Measurements from ENCODE around the gene CALR3. TPM values are rescaled to one million over a fixed set of nuclear protein-coding genes. Genes with fewer than 3 reads are reported as not detected.
A peak's percentile ranks its signal among the peaks of the same experiment; 100 is the strongest.

CALR3 gene
- total and polyA plus RNA-seq, 2 of the 8 experiments (the other 6 are each of a cell fraction or from before 2014, with no cell fraction given) = 0.11 to 0.32 TPM

DNA sequence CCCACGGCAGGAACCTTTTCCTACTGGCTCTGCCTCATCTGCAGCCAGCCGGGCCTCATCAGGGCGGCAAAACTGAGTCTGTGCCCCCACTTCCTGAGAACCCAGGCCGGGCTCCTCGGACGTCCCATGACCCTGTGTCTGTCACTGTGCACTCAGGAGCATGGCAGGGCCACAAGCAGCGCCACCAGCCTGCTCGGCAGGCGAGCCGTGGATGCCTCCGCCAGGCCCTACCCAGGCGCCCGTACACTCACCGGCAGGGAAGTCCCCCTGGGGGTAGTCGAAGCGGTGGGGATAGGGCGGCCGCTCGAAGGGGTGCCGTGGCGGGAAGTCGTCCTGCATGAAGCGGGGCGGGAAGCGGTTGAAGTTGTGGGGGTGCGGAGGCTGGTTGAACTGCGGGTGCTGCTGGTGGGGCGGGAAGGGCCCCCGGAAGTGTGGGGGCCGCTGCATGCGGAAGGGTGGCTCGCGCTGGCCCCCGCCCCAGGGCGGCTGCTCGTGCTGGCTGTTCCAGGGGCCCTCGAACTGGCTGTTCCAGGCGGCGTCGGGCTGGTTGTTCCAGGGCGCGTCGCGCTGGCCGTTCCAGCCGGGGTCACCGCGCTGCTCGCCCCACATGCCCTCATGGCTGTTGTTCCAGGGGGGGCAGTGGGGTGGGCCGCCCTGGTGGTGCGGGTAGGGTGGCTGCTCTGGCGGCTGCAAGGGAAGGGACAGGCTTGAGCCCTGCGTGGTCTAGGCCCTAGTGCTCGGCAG is 29.2 kb upstream of the CALR3 start:
- no peak overlapping the region for H2BK20ac ChIP-seq (ENCODE audit: low read length)
- H3K4ac ChIP-seq (replicated peaks; ENCODE audit: insufficient read length, low read depth, low read length) = no peak overlapping the region
- peaks cover 36 to 88% (median 75%) of the 10 kb centered on the region in 4 experiments for H3K36me3 ChIP-seq (ENCODE audit: control insufficient read depth in 2 of 4, insufficient read depth in 4 of 4, low read length in 3 of 4)
- H2BK5ac ChIP-seq (ENCODE audit: low read depth, low read length) = no peak overlapping the region; the same call in 1 of the 2 replicates
- H2BK15ac ChIP-seq (ENCODE audit: low read length) = no peak overlapping the region
- H3K4me2 ChIP-seq (ENCODE audit: insufficient read depth in 1 of 2, low read depth in 2 of 2, low read length in 2 of 2) = no peak overlapping the region
- no peak overlapping the region for H3K4me3 ChIP-seq (ENCODE audit: extremely low read depth in 1 of 4, insufficient read depth in 2 of 4, low read depth in 3 of 4, low read length in 4 of 4)
- H3K79me1 ChIP-seq (ENCODE audit: low read depth, low read length) = no peaks in the 10 kb centered on the region
- no peak overlapping the region for H2AK5ac ChIP-seq (ENCODE audit: low read depth, low read length)
- 97% methylated on average over 15 of the region's 54 CpGs; no CpG with 5 or more reads in 1 of the 2 experiments for WGBS, 2 experiments (ENCODE audit: extremely low coverage in 1 of 2, insufficient coverage in 1 of 2, insufficient read length in 1 of 2, insufficient replicate concordance in 2 of 2, low coverage in 1 of 2, low lambda C conversion rate in 2 of 2, missing lambda C conversion rate in 1 of 2)
- no peaks in the 10 kb centered on the region for H3K27me3 ChIP-seq (replicated peaks in 1 of 4; ENCODE audit: control insufficient read depth in 3 of 4, extremely low read depth in 1 of 4, insufficient read depth in 3 of 4, low read length in 3 of 4)
- ChIA-PET POLR2A (ENCODE audit: partially characterized antibody) (no interaction called here), CTCF (ENCODE audit: partially characterized antibody) (no interaction called here)
- no peaks in the 10 kb centered on the region for H3K9me3 ChIP-seq (ENCODE audit: insufficient read depth in 2 of 2, low read depth in 1 of 2, low read length in 1 of 2)
- no peak overlapping the region for H2AFZ ChIP-seq (ENCODE audit: low read length)
- H4K91ac ChIP-seq (replicated peaks; ENCODE audit: insufficient read length, low read length) = no peak overlapping the region
- no peak overlapping the region for H2BK120ac ChIP-seq (replicated peaks; ENCODE audit: low read depth, low read length)
- 0 out of 2 replicates have a peak overlapping the region, but pooled peaks have one; percentile 25 for H4K8ac ChIP-seq (ENCODE audit: extremely low read depth, insufficient read depth, low read length)
- H3K4me1 ChIP-seq (replicated peaks in 1 of 4; ENCODE audit: control insufficient read depth in 3 of 4, insufficient read depth in 4 of 4, low read length in 3 of 4) = no peaks in the 10 kb centered on the region
- H4K5ac ChIP-seq (ENCODE audit: insufficient read length, low read depth, low read length) = no peak overlapping the region
- H2BK12ac ChIP-seq (ENCODE audit: low read depth, low read length) = no peak overlapping the region
- no peak for DNase-seq (ENCODE audit: low read depth in 1 of 2, low spot score in 2 of 2)
- FAIRE-seq = no peak
- H3K18ac ChIP-seq (ENCODE audit: extremely low read depth, low read length) = no peak overlapping the region
- H3K79me2 ChIP-seq (ENCODE audit: control insufficient read depth in 1 of 2, insufficient read depth in 2 of 2, low read length in 2 of 2) = no peaks in the 10 kb centered on the region
- H3K9ac ChIP-seq (replicated peaks in 1 of 4; ENCODE audit: extremely low read depth in 1 of 4, low read depth in 3 of 4, low read length in 3 of 4) = no peak overlapping the region
- no peak overlapping the region for H3K23ac ChIP-seq (ENCODE audit: insufficient read length)
- H3K14ac ChIP-seq (ENCODE audit: insufficient read length) = no peak overlapping the region
- H3K56ac ChIP-seq (replicated peaks; ENCODE audit: insufficient read length, low read depth, low read length) = no peak overlapping the region
- peaks cover 2 to 28% of the 10 kb centered on the region in 2 experiments for H4K20me1 ChIP-seq (replicated peaks in 1 of 2; ENCODE audit: control insufficient read depth in 1 of 2, insufficient read depth in 2 of 2, low read length in 2 of 2)
- H3K27ac ChIP-seq (ENCODE audit: low read depth, low read length) = no peak overlapping the region
- H3K23me2 ChIP-seq (ENCODE audit: low read depth, low read length) = no peaks in the 10 kb centered on the region
- TF ChIP-seq, protein P1, sequence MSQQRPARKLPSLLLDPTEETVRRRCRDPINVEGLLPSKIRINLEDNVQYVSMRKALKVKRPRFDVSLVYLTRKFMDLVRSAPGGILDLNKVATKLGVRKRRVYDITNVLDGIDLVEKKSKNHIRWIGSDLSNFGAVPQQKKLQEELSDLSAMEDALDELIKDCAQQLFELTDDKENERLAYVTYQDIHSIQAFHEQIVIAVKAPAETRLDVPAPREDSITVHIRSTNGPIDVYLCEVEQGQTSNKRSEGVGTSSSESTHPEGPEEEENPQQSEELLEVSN (IDR thresholded peaks at IDR 0.05) = no peak
- no peak for TF ChIP-seq GABPA (IDR thresholded peaks at IDR 0.05; ENCODE audit: borderline replicate concordance, insufficient read depth, low read length)
- TF ChIP-seq RNF2 (IDR thresholded peaks at IDR 0.05; ENCODE audit: borderline replicate concordance, low read depth, low read length, missing control alignments, poor library complexity, severe bottlenecking) = no peak
- TF ChIP-seq ZNF274 (IDR thresholded peaks at IDR 0.05; ENCODE audit: borderline replicate concordance, extremely low read depth, low read length) = no peak
- TF ChIP-seq, protein P2, sequence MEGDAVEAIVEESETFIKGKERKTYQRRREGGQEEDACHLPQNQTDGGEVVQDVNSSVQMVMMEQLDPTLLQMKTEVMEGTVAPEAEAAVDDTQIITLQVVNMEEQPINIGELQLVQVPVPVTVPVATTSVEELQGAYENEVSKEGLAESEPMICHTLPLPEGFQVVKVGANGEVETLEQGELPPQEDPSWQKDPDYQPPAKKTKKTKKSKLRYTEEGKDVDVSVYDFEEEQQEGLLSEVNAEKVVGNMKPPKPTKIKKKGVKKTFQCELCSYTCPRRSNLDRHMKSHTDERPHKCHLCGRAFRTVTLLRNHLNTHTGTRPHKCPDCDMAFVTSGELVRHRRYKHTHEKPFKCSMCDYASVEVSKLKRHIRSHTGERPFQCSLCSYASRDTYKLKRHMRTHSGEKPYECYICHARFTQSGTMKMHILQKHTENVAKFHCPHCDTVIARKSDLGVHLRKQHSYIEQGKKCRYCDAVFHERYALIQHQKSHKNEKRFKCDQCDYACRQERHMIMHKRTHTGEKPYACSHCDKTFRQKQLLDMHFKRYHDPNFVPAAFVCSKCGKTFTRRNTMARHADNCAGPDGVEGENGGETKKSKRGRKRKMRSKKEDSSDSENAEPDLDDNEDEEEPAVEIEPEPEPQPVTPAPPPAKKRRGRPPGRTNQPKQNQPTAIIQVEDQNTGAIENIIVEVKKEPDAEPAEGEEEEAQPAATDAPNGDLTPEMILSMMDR (IDR thresholded peaks at IDR 0.05; ENCODE audit: control extremely low read depth in 1 of 3, insufficient read depth in 1 of 3, low read depth in 1 of 3, low read length in 3 of 3) = no peak
- no peak for TF ChIP-seq ASH2L (IDR thresholded peaks at IDR 0.05; ENCODE audit: low read length)
- TF ChIP-seq JUND (IDR thresholded peaks at IDR 0.05; ENCODE audit: low read length) = no peak
- no peak for TF ChIP-seq SRF (IDR thresholded peaks at IDR 0.05; ENCODE audit: low read depth, low read length)
- TF ChIP-seq KDM5A (IDR thresholded peaks at IDR 0.05; ENCODE audit: low read length) = no peak

All from H1 (cell line).